Left kidney (tissue), 2 donors: ENCODE results near the gene ACSF2. TPM values are rescaled to one million over a fixed set of nuclear protein-coding genes. Genes with fewer than 3 reads are reported as not detected.
"Not testable (repeated sequence)": the region's sequence is repeated elsewhere in the genome, so short reads cannot be mapped to it uniquely, and the experiment has no call there.

ENCODE experiments used
- DNase-seq: peaks from one replicate; pipeline ENCODE4 v3.0.0-alpha.2; 2013
- polyA plus RNA-seq: library from polyadenylated mRNA; unstranded; fragments of 120-200 nt; gene quantifications from one replicate; pipeline ENCODE4 v1.2.1, GENCODE V29; 2013; ENCODE audit not compliant: insufficient read length

Gene ACSF2
- polyA plus RNA-seq, 1 donor = 122 TPM

DNA sequence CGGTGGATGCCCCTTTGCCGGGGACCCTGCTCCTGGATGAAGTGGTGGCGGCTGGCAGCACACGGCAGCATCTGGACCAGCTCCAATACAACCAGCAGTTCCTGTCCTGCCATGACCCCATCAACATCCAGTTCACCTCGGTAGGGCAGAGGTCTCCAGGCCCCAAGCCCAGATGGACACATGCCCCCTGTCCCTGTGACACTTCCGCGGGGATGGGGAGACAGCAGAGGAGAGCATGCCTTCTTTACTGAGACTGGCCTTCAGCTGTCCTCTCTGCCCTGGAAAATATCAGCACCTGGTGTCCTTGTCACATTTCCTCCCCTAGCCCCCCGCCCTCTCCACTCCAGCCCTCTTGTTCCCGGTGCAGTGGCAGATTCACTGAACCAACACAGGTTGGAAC lies 36.4 kb downstream of the ACSF2 start:
- no peak for DNase-seq

DNA sequence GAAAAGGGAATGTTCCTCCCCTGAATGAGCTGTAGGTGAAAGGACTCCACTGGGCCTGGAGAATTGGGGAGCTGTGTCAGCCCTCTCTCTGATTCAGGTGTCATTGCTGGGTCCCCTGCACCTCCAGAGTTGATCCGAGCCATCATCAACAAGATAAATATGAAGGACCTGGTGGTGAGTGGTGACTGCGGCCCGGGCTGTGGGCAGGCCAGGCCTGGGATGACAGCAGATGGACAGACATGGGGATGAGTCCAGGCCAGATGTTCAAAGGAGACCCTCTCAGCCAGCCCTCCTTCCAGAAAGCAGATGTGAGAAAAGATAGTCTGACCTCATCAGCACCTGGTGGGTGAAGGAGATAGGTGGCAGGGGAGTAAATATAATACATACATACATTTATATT lies 38.1 kb downstream of the ACSF2 start:
- DNase-seq = no peak

DNA sequence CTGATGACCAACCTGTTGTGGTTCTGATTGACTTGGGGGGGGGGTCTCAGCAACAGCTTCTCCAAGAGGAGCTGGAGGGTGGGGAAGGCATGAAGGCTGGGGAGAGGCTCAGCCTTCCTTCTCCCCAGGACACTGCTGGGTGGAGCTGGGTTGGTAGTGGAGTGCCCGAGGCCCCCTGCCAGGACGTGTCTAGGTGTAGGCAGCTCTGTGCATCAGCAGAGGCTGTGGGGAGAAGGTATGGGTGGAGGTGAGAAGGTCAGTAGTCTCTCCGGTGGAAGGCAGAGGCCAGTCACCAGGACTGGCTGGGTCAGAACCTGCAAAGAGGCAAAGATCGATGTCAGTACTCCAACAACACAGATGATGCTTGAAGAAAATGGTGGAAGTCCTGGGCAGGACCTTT lies 38.7 kb downstream of the ACSF2 start:
- DNase-seq = no peak

- no peak for DNase-seq
These were observed 39.2 kb downstream of the ACSF2 start for GRCh38 chr17:50465171-50465570.

DNA sequence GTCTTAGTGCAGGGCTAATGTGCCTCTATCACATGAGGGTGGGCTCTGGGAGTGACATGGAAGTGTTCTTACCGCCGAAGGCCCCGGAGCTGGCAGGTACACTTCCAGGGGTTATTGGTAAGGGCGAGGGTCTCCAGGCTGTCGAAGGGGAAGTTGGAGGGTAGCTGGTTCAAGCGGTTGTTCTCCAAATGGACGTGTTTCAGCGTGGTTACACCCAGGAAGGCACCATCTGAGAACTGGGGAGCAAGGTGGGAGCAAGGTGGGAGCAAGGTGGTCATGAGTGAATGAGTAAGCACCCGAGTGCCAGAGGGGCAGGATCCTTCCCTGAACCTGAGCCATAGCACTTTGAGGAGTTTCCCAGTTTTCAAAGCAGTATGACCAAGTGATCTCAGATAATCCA lies 39.6 kb downstream of the ACSF2 start:
- no peak for DNase-seq

- no peak for DNase-seq
These were observed 40.5 kb downstream of the ACSF2 start for GRCh38 chr17:50466371-50467113.

DNA sequence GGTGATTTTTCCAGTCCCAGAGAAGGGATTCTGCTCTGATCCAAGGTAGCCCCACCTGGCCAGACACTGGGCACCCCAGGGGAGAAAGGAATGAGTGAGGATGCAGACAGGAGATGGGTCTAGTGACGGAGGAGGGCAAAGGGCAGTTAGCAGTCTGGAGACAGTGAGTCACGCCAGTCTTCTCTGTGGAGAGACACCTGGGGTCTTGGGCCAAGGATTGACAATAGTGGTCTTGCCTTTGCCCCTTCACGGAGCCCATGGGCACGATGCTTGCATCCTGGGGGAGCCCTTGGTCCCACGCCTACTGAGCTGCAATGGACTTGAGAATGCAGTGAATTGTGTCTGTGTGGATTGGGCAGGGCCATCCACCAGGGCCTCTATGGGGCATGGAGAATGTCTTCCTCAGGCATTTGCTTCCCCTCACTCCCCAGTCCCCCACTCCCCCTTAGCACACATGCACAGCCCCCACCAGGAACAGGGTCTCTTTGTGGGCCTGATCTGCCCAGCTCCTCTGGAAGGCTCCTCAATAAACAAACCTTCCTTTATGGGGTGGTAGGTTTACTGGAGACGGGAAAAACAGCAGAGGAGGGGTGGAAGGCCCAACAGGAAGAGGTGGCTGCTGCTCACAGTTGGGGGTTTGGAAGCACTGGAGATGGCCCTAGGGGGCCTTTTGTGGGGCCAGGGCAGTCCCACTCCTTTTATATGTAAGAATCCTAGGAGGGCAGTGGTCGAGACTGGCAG lies 41.3 kb downstream of the ACSF2 start:
- no peak for DNase-seq

DNA sequence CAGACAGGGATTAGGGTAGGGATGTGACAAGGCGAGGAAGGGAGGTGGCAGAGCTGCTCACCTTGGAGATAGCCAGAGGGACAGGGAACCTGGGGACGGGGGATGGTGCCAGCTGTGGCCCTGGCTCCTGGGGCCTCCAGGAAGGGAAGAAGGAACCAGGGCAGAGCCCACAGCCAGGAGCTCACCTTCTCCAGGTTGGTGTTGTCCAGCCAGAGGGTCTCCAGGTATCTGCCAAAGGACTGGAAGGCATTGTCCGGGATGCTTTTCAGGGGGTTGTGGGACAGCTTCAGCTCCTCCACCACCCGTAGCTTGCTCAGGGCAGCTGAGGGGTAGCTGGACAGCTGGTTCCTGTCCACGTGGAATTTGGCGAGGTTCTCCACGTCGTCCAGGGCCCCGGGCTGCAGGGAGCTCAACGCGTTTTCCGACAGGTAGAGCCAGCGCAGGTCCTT lies 41.9 kb downstream of the ACSF2 start:
- DNase-seq = no peak

DNA sequence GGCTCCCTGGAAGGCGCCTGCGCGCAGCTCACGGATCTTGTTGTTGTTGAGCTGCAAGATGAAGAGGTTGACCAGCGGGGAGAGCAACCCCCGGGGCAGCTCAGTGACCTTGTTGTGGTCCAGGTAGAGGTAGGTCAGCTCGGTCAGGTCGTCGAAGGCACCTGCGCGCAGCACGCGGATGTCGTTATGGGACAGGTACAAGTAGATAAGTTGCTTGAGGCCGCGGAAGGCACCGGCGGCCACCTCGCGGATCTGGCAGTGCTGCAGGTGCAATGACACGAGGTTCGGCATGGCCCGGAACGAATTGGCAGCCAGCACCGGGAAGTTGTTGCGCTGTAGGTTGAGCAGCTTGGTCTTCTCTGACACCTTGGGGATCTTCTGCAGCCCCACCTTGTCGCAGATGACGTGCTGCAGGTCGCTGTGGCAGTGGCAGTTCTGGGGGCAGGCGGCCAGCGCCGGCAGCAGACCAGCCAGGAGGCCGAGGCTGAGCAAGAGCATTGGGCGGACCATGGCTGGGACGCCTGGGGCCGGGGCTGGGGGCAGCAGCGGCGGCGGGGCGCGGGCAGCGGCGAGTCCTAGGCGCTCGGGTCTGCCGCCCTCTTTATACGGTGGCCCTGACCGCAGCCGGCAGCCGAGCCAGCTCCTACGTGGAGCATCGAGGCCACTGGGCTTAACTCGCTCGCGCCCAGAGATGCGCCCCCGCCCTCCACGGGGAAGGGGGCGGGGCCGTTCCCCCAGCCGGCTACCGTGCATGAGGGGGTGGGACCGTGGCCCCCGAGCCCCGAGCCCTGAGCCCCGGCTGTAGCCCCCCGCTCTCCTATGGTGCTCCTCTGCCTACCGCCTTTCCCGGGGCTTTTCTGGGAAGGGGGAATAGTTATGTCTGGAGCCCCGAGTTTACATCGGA lies 42.5 kb downstream of the ACSF2 start, which contains the start of gene CHAD:
Gene CHAD, minus strand, starts transcription at position 577 of the 904 bp plus-strand sequence. Its CDS starts 67 bp downstream, at position 510.
- DNase-seq = no peak

DNA sequence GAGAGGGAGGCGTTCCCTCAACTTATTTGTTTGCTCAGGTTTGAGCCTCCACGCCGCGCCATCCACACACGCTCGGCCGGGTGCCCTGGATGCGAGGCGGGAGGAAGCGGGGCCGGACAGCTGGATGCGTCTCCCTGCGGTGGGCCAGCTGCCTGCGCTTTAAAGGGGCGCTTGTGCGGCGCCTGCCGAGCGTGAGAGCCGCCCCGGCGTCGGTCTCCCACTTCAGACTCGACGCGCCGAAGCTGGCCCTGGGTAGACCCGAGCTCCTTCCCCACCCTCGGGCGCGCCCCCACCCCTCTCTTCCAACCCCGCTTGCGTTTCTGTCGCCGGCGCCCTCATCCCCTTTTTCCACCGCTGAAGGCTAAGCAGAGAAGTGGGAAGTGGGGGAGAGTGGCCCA lies 43.2 kb downstream of the ACSF2 start:
- no peak for DNase-seq

- no peak for DNase-seq
These were observed 43.8 kb downstream of the ACSF2 start for GRCh38 chr17:50469671-50470305.

DNA sequence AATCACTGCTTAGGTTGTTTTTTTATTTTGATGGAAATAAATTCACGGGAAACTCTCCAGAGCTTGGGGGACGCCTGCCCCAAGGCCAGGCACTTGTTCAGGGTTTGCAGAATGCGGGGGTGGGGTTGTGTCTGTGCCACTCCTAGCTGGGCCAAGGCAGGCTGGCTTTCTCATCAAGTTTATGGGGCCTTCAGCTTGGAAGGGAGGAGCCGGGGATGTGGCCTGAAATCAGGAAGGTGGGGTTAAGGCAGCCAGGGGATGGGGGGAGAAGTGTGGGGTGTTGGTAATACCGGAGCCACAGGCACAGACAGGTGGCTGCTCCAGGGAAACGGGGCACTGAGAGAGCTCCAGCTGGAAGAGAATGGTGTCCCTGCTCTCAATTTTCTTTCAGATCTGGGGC lies 44.4 kb downstream of the ACSF2 start:
- DNase-seq = no peak

DNA sequence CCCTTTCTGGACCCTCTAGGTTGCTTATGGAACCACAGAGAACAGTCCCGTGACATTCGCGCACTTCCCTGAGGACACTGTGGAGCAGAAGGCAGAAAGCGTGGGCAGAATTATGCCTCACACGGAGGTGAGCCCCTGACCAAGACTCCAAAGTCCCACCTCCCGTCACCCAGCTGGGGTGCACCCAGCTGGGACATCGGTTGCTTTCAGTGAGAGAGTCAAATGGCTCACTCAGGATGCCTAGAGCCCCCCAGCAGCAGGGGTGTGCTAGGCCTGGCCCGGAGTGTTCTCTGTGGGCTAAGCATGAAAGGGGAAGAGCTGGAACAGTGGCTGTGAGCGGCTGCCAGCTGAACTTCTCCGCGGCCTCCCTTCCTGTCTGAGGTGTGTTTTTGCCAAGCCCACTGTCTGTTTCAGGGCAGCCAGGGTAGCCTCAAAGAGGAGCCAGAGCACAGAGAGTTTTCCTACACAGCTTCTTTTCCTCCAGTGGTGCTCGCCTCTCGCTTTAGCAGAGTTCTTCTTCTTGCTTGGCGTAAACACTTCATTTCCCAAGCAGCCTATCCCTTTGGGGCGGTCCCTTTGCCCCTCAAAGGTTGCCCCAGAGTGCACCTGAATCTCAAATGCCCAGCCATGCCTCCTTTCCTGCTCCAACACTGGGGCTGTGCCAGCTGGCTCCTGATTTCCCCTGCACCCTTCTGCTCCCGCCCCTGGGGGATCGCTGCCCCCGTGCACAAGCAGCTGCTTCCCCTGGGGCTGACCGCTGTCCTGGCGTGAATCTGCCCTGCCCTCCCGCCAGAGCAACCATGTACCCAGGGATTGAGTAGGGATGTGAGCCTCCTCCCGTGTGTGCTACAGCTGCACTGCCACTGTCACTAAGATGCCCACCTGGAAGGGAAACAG lies 45.2 kb downstream of the ACSF2 start:
- DNase-seq = no peak

DNA sequence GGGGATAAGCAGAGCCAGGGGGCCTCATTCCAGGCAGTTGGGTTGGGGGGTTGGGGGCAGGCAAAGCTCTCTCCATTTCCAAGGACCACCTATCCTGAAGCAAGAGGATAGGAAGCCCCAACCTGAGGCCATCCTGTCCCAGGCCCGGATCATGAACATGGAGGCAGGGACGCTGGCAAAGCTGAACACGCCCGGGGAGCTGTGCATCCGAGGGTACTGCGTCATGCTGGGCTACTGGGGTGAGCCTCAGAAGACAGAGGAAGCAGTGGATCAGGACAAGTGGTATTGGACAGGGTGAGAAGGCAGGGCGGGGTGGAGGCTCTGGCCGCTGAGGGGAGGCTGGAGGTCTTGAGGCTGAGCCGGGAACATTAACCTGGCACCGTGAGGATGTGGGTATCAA lies 46.3 kb downstream of the ACSF2 start:
- no peak for DNase-seq

DNA sequence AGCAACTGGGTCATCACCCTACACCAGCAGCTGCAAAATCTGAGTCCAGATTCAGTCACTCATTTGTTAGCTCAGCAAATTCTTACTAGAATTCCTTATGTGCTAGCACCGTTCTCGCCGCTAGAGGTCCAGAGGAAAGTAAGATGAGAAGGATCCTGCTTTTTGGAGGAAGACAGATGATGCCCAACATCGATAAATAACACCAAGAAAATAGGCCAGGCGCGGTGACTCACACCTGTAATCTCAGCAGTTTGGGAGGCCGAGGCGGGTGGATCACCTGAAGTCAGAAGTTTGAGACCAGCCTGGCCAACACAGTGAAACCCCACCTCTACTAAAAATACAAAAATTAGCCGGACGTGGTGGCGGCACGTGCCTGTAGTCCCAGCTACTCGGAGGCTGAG lies 46.7 kb downstream of the ACSF2 start:
- DNase-seq = not testable (repeated sequence)

DNA sequence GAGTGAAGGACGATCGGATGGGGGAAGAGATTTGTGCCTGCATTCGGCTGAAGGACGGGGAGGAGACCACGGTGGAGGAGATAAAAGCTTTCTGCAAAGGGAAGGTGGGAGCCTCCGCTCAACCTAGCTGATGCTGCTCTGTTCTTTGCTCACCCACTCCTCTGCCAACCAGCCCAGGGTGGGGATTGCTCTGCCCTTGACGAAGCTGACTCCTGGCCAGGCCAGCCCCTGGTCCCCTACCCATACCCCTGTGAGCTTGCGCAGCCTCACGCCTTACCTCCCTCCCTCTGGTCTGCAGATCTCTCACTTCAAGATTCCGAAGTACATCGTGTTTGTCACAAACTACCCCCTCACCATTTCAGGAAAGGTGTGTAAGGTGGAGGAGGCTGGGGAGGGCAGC lies 47.9 kb downstream of the ACSF2 start:
- DNase-seq = no peak

DNA sequence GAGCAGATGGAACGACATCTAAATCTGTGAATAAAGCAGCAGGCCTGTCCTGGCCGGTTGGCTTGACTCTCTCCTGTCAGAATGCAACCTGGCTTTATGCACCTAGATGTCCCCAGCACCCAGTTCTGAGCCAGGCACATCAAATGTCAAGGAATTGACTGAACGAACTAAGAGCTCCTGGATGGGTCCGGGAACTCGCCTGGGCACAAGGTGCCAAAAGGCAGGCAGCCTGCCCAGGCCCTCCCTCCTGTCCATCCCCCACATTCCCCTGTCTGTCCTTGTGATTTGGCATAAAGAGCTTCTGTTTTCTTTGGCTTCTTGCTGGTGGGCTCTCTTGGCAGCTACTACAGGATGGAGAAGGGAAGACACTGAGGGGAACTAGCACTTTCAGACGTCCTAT lies 48.5 kb downstream of the ACSF2 start:
- no peak for DNase-seq

- no peak for DNase-seq
These were observed 49.3 kb downstream of the ACSF2 start for GRCh38 chr17:50475362-50475761.

DNA sequence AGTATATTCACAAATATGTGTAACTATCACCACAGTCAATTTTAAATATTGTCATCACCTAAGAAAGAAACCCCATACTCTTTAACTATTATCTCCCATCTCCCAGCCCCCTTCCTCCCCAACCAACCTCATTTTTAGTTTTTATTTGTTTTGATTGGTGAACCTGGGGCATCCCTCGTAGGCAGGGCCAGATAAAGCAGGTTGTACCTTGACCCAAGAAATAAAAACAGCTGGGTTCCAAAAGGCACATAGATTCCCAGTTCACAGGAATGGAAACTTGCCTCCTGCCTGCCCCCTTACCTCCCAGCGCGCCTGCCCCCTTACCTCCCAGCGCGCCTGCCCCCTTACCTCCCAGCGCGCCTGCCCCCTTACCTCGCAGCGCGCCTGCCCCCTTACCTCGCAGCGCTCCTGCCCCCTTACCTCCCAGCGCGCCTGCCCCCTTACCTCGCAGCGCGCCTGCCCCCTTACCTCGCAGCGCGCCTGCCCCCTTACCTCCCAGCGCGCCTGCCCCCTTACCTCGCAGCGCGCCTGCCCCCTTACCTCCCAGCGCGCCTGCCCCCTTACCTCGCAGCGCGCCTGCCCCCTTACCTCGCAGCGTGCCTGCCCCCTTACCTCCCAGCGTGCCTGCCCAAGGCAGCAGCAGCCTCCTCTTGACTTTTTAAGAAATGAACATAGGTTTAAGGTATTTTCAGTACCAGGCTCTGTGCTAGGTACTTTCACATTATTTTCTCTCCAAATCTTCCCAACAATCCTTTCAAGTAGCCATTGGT lies 49.9 kb downstream of the ACSF2 start:
- not testable (repeated sequence) for DNase-seq
